ENCODE results near the gene LMTK2.
A peak's percentile ranks its signal among the peaks of the same experiment; 100 is the strongest.
"Not testable (repeated sequence)": the region's sequence is repeated elsewhere in the genome, so short reads cannot be mapped to it uniquely, and the experiment has no call there.

LMTK2 gene

DNA sequence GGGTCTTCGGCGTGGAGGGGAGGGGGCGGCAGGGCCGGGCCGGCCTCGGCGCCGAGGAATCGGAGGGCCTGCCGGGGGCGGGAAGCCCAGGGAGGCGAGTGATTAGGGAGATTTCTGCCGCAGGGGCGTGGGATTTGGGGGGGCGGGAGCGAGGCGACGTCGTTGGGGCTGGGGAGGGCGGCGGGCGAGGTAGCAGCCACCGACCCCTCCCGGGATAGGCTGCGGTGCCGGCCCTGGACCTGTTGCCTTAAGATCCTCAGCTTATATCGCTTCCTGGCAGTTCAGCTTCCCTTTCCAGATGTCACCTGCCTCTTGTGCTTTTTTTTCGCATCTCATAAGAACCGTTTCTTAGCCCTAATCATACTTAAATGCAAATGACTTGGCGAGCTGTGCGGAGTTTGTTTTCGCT, 655 bp downstream of the LMTK2 start:
- DNase-seq: peak in 4 of 5 experiments; percentile 8 to 28 (median 24)

DNA sequence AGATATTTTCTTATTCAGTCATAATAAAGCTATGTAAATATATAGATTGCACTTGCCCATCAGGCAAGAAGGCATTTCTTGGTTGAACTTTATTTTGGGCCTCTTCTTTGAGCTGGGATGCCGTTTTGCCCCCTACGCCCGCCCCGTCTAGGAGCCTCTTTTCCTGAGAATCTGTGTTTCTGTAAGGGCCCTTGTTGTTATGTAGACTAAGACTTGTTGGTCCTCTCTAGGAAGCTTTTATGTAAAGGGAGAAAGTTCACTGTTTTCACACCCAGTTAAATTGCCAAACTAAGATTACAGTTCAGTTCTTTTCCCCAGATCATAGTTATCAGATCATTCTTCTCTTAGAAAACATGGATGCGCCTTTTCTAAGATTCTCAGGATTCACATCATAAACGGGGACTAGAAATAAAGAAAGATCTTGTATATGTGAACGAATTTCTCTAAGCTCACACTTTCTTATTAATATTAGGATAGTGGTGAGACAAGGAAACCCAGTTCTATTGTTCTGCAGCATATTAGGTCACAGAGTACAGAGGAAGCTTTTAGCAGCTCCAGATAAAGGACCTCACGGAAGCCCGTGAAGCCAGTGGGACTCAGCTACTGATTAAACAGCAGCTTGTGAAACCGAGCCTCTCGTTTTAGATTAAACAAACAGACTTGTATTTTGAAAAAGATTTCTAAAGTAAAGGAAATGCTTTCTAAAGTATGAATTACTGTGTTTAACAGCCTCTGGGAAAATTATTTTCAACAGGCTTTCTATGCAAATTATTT, 3.8 kb downstream of the LMTK2 start:
- DNase-seq: no peak

DNA sequence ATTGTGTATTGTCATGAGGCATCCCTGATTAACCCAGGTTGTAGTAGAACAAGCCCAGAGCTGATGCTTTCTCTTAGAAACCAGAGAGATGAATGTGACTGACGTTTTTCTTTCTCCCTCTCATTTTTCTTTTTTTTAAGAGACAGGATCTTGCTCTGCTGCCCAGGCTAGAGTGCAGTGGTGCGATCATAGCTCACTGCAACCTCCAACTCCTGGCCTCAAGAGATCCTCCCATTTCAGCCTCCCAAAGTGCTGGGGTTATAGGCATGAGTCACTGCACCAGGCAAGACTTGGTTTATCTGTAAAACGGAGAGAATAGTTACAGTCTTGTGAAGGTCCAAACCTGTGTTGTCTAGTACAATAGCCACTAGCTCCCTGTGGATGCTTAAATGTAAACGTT, 5.4 kb downstream of the LMTK2 start:
- DNase-seq: no peak

DNA sequence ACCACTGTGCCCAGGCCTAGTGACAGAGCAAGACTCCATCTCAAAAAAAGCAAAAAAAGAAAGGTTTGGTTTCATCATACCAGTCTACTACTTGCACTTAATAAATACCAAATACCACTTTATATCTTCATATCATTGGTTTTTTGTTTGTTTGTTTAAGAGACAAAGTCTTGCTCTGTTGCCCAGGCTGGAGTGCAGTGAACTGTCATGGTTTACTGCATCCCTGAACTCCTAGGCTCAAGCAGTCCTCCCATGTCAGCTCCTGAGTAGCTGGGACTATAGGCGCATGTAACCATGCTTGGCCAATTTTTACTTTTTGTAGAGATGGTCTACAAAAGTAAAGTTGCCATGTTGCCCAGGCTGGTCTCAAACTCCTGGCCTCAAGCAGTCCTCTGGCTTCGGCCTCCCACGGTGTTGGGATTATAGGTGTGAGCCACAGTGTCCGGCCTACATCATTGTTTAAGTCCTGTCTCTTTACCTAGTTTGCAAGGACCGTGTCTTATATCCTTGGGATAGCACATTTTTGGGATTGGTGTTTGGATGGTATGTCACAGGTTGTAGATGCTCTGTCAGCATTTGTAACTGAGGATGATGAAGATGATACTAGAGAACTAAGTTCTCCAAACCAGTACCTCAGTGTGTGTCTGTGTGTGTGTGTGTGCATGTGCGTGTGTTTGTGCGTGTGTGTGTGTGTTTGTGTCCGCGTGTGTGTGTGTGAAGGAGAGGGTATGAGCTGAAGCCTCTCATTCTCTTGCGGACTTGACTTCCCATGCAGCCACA, 9.3 kb downstream of the LMTK2 start:
- DNase-seq: no peak

DNA sequence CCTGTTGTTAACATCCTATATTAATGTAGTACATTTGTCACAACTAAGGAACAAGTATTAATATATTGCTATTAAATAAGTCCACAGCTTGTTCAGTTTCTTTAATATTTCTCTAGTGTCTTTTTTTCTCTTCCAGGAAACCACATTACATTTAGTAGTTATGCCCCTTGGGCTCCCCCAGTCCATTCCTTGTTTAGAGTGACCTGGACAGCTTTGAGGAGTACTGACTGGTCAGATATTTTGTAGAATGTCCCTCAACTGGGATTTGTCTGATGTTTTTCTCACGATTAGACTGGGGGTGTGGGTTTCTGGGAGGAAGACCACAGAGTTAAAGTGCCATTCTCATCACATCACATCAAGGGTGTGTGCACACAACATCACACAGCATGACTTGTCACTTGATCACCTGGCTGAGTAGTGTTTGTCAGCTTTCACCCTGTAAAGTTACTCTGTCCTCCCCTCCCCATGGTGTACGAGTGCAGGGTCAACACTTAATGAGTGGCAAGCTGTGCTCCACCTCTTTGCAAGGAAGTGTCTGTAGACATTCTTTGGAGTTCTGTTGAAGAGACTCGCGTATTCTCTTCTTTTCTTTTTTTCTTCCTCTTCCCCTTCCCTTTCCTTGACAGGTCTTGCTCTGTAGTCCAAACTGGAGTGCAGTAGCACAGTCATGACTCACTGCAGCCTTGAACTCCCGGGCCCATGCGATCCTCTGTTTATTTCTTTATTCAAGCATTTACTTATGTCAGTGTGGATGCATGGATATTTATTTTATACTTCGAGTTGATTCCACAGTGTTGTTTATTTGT, 10.2 kb downstream of the LMTK2 start:
- no peak for DNase-seq

DNA sequence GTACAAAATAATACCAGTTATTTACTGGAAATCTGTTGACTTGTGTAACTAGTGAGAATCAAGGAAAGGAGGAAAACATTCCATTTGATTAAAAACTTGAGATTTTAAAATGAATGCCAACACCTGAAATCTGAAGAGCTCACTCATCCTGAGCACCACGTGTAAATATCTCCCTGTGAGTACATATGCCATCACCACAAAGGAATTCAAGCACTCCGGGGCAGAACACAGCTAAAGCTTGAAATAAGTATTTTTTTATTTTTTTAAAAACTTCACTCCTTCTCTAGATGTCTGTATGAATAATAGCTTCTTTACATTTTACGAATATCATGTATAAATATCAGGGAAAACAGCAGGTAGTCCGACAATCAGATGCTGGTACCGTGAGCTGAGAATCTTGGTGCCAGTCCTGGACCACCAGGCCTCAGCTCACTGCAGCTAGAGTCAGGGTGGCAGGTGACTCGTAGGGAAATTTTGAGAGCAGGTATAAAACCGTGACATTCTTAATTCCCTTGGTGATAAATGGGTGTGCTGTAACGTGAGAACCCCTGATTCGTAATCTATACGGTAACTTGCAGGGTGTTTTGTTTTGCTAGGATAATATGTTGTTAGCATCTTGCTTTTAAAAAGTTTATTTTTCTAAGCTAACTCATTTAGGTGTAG, 12.7 kb downstream of the LMTK2 start:
- DNase-seq: no peak

DNA sequence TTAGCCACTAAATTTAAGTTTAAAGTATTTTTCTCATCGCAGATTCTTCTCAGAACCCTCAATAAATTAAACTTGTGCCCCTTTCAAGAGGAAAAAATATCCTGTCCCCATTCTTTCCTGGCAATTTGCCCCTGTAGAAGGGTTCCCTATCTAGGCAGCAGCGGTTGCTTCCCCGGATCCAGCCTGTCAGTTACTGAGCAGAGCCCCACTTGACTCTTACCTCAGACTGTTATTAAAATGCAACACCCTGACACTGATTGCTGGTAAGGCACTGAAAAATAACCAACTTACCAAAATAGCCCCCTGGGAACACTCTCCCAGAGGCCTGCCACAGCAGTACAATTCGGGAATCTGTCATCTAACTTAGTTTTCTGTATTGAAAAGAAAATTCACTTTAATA, 13.9 kb downstream of the LMTK2 start:
- DNase-seq: no peak

DNA sequence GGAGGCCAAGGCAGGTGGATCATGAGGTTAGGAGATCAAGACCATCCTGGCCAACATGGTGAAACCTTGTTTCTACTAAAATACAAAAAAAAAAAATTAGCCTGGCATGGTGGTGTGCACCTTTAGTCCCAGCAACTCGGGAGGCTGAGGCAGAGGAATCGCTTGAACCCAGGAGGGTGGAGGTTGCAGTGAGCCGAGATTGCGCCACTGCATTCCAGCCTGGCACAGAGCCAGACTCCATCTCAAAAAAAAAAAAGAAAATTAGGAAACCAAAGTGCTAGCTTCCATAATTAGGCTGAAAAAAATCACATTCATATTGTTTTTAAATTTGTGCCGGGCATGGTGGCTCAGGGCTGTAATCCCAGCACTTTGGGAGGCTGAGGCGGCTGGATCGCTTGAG, 14.7 kb downstream of the LMTK2 start:
- not testable (repeated sequence) for DNase-seq

DNA sequence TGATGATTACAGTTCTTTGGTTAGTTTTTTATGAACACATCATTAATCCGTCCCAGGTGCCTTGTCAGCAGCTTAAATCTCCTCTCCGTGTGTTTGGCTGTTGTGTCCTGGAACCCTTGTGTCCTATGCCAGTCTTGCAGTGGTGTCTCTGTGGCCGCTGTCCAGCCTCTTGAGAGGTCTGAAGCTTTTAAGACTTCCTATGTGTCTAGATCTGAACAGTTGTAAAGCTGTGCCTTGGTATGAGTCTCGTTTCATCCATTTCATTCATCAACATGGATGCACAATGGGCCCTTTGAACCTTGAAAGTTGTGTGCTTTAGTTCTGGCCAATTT, 16.7 kb downstream of the LMTK2 start:
- DNase-seq: no peak

DNA sequence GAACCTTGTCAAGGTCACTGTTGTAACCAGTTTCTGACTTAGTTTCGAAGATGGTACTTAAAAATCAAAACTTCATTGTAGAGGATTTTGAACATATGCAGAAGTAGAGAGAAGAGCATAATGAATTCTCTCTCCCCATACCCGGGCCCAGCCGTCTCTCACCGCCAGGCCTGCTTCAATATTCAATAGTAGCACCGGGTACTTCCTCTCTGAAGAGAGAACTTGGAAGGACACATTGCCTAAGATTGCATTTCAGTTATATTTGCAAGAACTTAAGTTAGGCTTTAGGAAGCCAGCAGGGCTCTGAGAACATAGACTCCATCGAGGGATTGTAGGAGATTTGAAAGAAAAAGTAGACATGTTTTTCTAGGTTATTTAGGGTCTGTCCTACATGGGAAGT, 19.1 kb downstream of the LMTK2 start:
- DNase-seq: no peak

DNA sequence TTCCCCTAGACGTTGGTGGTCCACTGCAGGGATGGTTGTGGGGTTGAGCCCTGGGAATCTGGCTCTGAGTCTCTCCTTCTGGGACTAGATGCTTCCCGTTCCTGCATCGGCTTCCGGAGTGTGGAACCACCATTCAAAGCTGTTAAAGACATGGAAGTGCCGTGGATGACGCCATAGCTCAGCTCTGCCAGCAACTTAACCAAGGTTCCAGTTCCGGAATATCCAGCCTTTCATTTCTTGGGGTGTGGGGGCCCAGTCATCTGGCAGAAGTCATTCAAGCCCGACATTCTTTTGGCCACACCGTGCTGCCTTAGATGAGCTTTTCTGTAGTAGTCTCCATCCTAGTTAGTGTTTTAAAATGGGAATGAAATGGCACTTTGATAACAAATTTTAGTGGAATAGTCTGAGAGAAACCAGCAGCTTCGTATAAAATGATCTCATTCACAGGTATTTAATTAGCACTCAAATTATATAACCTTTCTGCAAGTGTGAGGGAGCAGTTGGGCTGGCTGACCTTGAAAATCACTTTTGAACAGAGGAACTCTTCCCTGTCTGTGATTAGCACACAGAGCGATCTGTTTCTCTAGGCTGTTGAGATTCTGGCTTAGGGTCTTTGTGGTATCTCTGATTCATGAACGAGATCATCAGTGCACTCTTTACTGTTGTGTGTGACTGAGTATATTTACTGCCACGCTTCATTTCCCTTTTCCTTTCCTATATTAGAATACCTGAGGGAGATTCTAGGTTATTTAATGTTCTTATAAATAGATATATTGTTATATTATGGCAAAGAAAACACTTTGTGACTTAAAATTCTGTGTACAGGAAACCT, 19.9 kb downstream of the LMTK2 start:
- DNase-seq: no peak

DNA sequence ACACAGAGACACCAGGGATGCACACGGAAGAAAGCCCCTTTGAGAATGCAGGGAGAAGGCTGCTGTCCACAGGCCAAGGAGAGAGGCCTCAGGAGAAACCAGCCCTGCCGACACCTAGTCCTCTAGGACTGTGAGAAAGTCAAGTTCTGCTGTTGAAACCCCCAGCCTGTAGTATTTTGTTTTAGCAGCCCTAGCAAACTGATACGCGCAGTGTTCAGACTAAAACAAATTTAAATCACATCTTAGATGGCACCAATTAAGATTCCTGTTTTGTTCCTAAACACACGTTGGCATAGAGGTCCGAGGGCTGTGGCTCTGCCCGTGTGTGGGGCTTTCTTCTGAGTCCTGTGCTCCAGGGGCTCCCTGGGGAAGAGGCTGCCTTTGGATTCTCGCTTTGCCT, 21.7 kb downstream of the LMTK2 start:
- DNase-seq: no peak

DNA sequence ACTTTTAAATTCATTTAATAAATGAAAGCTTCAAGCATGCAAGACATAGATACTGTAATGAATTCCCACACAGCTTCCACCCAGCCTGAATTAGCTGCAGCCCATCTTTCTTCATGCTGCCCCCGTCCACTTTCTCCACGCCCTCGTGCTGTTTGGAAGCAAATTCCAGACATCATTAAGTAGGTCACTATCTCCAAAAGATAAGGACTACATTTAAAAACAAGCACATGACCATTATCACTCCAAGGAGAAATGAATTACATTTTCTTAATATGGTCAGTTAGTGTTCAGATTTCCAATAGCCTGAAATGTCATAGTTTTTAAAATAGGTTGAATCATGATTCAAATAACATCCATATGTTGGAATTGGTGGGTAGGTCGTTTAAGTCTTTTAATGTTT, 24.3 kb downstream of the LMTK2 start:
- no peak for DNase-seq

DNA sequence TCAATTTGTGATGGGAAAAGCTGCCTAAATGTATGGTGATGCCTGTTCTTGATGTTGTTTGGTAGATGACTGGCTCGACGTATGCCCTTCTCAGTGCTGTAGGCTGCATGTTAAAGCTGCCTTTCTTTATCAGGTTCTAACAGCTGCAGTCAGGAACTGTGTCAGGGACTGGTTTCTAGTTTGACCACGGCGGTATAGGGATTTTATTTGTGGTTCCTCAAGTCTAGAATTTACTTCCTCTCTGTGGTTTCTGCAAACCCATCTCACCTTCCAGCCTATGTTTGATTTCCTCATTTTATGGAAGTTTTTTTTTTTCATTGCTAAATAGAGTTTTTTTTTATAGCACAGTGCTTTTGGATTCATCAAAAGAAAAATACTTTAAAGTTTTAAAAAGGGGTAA, 26.5 kb downstream of the LMTK2 start:
- DNase-seq: peak in 2 of 5 experiments; percentile 62 to 68

DNA sequence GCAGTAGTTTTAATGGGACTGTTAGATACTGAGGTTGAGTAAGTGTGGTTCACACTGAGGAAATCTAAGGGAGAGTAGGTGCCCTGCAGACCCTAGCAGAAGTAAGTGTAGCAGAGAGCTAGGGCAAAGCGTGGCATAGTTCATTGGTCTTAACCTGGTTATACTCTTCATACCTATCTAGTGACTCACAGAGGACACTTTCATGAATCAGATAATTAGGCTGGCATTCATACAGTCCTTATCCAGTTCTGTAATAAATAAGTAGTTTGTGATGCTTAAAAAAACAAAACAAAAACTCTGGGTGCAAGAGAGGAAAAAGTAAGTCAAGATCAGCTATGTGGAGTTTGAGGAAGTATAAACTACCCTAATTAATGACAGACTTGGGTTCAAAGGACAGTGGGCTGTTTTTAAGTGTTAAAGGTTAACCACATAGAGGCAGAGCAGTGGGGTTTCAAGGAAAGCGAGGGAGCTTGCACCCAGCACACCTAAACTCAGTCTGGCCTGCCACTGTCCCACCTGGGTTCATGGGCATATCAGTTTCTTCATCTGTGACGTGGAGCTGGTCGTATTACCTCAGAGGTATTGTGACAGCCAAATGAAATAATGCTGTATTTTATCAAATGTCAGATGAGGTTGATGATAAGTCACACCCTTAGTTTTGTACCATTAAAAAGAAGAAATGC, 27.1 kb downstream of the LMTK2 start:
- no peak for DNase-seq

DNA sequence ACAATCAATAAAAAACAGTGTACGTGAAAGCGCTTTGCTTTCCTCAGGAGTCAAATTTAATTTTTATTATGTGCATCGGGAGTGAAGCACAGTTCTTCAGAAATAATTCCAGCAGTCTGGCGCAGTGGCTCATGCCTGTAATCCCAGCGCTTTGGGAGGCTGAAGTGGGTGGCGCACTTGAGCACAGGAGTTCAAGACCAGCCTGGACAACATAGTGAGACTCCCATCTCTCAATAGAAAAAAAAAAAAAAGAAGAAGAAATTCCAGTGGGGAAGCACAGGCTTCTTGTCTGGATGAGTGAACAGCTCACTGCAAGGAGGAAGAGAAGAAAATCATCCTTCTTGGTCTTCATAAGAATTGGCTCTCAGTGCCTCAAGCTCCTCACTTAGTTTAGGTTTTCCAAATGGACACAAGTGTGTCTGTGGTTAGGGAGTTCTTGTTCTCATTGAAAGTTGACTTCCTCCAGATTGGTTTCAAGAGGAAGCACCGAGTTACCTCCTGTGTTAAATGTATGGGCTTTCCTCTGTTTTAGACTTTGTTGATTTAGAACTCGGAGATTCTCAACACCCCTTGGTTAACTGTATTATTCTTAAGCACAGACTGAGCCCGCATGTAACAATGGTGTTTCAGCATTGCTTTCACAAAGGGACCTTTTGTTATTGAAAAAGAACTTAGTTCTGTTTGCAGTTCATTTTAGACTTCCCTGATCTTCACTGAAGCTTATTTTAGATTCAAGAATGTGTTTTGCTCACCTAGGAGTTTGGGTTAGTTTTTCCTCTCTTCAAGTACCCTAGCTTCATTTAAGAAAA, 28.0 kb downstream of the LMTK2 start:
- DNase-seq: no peak

DNA sequence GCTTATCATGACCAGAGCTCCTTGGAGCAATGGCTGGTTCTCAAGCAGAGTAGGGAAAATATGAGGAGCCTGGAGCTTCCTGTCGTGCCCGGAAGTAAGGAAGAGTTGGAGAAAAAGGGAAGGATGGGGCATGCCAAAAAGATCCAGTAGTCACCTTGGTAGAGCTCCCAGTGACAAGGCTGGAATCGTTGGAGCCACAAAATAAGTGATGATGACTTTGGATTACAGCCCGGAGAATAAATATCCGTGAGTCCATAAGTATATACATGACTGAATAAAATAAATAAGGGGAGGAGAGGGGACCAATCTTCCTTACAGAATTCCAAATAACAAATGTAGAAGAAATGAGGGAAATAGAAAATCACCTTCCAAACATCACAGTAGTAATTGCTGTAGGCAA, 29.3 kb downstream of the LMTK2 start:
- DNase-seq: no peak

DNA sequence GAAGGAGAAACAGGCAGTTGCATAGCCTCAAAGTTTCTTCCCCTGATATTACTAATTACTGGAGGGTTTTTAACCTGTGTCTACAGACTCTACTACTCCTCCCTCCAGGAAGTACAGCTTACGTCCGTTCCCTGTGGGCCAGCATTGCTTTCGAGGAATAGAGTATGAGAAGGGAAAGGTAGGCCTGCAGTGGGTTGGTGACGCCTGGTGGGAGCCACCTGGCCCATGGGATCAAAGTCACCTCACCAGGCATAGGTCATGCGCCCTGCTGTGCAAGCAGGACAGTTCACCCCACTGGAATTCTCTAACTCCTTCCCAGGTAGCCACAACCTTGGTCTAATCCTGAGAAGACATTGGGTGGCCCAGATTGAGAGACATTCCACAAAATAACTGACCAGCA, 29.8 kb downstream of the LMTK2 start:
- DNase-seq: no peak

DNA sequence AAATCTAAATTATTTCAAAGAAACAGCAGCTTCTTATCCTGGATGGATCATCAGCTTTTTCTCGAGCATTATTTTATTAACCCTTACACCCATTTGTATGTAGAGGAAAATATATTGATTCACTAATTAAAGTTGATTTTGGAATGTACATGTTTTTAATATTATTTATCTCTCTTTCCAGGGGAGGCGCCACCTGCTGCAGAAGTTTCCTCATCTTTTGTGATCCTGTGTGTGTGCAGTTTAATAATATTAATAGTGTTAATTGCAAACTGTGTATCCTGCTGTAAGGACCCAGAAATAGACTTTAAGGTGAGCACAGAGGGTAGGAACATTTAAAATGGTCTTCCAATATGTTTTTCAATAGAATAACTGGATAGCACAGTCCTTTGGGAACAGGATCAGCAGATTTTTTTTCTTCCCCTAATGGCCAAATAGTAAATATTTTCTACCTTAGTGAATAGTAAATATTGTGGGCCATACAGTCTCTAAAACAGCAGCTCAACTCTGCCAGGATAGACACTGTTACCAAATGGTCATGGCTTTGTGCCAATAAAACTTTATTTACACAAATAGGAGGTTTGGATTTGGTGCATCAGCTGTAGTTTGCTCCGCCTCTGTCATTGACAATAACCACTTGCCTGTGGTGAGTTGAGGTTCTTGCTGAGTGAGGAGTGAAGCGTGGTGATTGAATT, 30.6 kb downstream of the LMTK2 start:
- no peak for DNase-seq

DNA sequence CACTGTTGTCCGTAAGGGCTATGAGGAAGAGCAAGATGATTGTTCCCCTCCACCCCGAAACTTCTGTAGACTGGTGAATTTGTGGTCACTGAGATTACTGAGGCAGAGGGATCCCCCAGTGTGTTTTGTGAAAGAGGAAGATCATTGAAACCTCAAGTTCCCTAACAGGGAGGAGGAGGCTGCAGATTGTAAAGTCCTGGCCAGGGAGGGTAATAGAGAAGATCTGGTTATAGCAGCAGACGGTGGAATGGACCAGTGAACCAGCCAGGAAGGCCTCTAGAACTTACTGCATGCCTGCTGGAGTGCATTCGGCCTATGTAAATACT, 31.1 kb downstream of the LMTK2 start:
- DNase-seq: no peak
